ENCODE results near the gene LIPC.

- TF ChIP-seq CTCF (IDR thresholded peaks at IDR 0.05) (no peak), EP300 (IDR thresholded peaks at IDR 0.05) (no peak), POLR2AphosphoS5 (IDR thresholded peaks at IDR 0.05) (no peak), POLR2A (IDR thresholded peaks at IDR 0.05) (no peak)
Observed at GRCh38 chr15:58545307-58546065, 113.7 kb downstream of the LIPC start.

All from stomach (tissue), 4 donors.